Stimulated activated CD4-positive, alpha-beta T cell treated with anti-CD3 and anti-CD28 coated beads, Interleukin-12 subunit alpha, Interleukin-12 subunit beta, amount 100 ng/mL, for 24 hours (primary cell): ENCODE results near the gene LRBA.
"Not testable (repeated sequence)": the region's sequence is repeated elsewhere in the genome, so short reads cannot be mapped to it uniquely, and the experiment has no call there.

ENCODE experiments used
- DNase-seq, 2 experiments: peaks; one replicate each; pipeline ENCODE4 v3.0.0-alpha.2; 2020; ENCODE audit warnings: low read depth in 2 of 2

The LRBA gene

DNA sequence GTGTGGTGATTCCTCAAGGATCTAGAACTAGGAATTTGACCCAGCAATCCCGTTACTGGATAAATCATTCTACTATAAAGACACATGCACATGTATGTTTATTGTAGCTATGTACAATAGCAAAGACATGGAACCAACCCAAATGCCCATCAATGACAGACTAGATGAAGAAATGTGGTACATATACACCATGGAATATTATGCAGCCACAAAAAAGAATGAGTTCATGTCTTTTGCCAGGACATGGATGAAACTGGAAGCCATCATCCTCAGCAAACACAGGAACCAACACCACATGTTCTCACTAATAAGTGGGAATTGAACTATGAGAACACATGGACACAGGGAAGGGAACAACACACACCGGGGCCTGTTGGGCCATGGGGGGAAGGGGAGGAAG is 450.1 kb downstream of the LRBA start:
- DNase-seq: not testable (repeated sequence)

DNA sequence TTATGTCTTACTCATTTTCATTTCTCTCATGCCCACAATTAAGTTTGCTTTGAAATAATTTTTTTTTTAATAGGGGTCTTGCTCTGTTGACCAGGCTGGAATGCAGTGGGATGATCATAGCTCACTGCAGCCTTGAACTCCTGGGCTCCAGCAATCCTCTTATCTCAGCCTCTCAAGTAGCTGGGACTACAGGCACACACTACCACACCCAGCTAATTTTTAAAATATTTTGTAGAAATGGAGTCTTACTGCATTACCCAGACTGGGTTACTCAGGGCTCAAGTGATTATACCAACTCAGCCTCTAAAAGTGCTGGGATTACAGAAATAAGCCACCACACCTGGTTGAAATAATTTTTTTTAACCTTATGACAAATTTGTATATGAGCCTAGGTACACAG is 452.3 kb downstream of the LRBA start:
- no peak for DNase-seq

DNA sequence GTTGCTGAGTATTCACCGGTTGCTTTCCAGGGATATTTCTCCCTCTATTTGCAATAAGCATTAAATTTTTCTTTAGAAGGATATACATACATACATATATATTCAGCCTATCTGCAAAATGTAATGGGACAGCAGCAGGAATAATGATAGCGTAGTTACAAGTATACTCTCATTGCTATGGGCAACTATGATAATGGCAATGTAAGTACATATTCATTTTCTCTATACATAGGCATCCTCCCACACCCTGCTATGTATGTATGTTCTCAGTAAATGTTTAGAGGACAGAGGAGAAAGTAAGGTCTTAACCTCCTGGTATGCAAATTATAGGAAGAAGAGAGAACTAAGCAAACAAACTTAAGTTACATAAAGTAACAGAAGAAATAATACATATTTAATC is 452.8 kb downstream of the LRBA start:
- no peak for DNase-seq

DNA sequence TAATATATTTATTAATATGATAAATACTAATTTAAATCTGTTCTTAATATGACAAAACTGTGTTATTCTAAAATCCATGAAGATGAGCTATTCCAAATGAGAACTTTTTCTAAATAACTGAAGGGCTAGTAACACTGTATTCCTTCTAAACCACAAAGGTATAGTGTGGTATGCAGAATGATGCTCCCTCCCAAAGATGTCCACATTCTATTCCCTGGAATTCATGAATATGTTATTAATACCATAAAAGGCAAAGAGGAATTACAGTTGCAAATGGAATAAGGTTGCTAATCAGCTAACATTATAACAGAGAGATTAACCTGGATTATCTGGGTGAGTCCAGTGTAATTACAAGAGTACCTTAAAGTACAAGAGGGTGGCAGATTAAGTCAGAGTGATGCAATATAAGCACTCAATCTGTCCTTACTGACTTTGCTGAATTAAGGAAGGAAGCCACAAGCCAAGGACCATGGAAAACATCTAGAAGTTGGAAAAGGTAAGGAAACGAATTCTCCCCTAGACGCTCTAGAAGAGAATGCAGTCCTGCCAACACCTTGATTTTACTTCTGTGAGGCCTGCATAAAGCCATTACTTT is 453.8 kb downstream of the LRBA start:
- DNase-seq: no peak

DNA sequence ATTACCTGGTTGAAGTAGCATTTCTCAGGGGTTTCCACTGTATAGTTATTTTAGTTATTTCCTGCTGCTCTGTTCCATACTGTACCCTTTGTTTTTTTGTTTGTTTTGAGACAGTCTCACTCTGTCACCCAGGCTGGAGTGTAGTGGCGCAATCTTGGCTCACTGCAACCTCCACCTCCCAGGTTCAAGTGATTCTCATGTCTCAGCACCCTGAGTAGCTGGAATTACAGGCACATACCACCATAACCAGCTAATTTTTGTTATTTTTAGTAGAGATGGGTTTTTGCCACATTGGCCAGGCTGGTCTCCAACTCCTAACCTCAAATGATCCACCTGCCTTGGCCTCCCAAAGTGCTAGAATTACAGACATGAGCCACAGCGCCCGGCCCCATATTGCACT is 457.3 kb downstream of the LRBA start:
- DNase-seq: not testable (repeated sequence)

DNA sequence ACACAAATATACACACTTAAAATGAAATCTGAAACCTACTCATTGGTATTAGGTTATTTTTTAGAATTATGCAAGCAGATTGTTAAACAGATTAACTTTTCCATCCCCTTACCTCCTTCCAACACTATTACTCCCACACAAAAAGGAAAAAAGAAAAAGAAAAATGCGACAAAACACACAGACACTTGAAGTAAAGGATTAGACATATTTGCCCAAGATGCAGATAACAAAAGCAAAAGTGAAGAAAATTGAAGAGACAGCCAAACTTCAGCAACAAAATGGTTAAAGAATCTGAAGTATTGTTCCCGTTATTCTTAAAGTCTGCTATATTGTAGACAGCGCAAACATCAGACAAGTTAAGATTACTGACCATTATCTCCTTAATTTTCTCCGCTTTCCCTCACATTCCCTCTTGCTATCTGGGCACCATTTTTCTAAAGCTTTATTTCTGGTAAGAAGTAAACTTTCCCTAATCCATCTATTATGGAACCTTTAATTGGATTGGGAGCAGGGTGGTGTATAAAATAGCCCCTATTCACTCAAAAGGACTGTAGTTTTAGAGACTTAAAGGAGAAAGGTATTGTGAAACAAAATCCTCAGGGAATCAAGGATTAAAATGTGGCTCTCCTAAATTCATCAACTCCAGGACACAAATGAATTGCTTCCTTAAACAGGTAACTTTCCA is 467.8 kb downstream of the LRBA start:
- DNase-seq: no peak

DNA sequence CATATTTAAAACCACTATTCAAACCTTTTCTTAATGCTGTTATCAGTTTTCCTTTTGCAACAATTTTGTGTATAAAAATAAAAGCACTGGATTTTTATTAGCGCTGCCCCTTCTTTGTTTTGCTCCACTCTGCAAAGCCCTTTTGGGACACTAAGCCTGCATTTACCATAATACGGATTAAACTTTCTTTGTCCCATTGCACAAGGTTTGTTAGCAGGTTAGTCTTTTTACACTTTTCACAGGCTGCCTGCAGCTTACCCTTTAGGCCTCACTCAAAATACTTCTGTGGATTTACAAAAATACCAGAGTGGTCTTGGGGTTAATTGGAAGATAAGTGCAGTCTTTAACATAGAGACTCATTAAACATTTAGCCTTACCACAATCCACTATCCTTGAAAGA is 468.8 kb downstream of the LRBA start:
- no peak for DNase-seq

DNA sequence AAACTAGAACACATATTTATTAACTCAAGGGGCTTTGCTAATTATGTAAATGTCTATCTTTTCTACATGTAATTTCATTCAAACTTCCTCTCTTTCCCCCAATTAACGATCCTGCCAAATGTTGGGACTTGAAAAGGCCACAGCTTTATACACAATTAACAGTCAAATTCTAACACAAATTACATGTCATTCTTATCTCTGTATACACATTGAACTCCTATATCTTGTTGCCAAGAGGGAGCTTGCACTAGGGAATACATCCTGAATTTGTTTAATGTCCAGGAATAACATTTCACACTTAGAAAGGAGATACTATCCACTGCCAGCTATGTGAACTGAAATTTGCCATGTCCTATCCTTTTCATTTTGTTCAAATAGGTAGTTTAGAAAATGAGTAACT is 472.0 kb downstream of the LRBA start:
- DNase-seq: no peak

DNA sequence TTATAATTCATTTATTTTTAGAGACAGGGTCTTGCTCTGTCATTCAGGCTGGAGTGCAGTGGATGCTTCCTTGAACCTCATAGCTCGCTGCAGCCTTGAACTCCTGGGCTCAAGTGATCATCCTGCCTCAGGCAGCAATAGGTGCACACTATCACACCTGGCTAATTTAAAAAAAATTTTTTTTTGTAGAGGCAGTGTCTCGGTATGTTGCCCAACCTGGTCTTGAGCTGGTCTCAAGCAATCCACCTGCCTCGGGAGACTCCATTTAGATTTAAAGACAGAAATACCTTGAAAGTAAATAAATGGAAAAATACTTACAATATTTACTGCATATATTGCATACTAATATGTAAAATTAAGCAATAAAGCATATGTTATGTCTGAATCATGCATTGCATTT is 473.4 kb downstream of the LRBA start:
- DNase-seq: no peak

DNA sequence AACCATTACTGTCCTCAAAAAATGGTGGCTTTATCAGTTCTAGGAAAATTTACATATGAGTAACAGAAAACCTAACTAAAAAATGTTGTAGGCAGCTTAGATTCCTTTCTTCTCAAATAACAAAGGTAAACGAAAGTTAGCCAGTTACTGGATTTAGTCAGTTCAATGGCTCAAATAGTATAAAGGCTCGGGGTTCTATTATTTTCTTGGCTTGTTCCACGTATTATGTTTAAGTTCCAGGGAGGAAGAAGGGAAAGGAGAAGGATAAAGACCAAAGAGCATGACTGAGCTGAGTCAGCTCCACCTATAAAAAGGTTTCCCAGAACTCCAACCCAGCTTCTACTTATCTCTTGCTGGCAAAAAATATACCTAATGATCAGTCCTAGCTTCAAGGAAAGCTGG is 474.1 kb downstream of the LRBA start:
- DNase-seq: no peak

DNA sequence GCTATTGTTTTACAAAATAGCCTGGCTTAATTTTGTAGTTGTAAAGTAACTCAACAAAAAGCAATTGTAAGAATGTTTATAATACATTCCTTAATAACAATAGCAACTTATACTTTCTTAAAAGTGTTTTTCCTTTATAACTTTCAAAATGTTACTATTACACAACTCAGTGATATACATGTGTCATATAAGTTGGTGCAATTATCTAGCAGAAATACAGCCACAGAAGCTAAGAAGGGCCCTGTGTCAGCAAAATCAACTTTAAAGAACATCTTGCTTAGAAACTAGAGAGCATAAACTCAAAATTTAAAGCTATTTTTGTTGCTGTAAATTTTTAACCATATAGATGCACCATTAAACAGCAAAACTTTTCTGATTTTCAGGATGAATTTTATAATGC is 474.5 kb downstream of the LRBA start:
- DNase-seq: no peak

DNA sequence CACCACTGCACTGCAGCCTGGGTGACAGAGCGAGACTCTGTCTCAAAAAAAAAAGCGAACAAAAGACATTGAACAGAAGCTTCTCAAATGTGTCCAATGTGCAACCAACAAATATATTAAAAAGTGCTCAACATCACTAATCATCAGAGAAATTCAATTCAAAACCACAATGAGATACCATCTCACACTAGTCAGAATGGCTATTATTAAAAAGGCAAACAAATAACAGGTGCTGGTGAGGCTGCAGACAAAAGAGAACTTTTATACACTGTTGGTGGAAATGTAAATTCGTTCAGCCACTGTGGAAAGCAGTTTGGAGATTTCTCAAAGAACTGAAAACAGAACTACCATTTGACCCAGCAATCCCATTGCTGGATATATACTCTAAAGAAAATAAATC is 477.2 kb downstream of the LRBA start:
- DNase-seq: not testable (repeated sequence)

DNA sequence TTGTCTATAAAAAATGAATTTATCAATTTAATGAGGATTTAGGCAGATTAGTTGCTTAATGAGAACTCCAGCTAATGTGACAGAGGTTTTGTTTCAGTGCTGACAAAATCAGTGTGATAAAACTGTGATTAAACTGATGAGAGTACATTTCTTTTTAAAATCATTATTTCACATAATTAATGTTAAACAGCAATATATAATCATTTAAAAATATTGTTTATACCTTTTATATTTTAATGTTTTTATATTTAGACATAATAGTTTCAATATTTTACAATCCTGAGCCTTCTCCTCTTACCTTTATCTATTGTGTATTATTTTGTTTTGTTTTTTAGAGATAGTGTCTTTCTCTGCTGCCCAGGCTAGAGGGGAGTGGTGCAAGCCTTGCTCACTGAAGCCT is 480.3 kb downstream of the LRBA start:
- DNase-seq: no peak

DNA sequence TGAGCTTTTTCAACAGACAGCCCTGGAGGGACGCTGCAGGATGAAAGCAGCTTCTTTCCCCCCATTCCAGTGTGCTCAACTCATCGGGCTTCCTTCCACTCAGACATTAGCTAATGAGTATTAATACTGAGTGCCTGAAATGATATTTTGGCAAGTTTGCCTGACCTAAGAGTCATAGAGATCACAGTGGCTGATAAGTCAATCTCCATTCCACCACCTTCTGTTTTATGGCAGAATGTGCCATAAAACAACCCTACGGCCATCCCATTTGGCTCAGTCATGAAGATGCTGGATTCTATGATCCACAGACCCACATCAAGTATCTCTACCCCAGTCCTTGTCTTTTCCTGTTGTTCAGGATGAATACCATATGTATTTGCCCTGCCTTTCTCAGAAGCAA is 481.4 kb downstream of the LRBA start:
- no peak for DNase-seq

DNA sequence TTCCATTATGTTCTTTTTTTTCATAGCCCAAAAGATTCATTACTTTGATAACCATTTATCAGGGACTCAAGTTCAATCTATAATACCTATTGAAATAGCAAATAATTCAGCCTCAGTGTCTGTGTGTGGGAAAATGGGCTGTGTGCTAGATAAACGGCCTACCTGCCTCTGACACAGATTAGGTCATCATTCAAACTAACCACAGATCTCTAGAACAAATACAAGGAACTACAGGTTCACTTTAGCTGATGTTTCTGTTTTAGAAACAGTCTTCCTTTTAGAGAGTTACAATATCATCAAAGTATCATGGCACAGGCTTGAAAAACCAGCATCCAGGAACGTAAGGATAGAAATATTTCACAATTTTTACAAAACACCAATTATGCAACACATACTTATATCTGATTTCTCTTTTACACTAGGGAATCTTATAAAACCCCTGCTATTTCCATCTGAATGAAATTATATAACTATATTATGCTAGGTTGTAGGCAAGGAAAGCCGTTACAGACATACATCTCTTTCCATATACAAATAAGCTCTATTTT is 489.7 kb downstream of the LRBA start:
- DNase-seq: no peak

DNA sequence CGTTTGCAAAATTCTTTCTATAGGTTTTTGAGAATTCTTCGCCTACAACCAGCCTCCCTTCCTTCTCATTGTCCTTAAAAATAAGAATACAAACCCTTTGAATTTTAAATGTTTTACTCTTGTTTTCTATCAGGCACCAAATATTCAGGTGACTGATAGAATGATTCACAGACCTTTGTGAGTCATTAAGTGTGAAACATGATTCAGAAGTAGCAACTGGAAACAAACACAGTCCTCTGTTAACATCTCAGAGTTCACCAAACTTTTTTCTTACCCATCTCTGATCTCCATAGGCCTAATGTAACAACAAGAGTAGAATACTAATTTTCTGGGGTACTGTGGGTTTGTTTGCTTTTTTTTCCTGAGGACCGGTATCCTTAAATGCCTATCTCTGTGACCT is 496.5 kb downstream of the LRBA start:
- DNase-seq: no peak

DNA sequence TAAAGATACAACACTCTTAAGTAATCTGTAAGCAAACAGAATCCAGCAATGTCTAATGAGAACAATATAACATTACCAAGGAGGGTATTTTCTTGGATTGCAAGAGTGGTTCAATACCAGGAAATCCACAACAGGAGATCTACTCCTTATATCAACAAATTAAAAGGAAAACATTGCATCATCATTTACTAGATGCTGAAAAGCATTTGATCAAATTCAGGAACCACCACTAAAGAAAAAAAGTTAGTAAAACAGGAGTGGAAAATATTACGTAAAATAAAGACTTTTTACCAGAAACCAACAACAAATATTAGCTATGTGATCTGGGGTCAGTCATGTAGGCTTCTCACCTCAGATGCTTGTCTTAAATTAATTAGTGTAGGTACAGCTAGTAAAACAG is 499.9 kb downstream of the LRBA start:
- no peak for DNase-seq

DNA sequence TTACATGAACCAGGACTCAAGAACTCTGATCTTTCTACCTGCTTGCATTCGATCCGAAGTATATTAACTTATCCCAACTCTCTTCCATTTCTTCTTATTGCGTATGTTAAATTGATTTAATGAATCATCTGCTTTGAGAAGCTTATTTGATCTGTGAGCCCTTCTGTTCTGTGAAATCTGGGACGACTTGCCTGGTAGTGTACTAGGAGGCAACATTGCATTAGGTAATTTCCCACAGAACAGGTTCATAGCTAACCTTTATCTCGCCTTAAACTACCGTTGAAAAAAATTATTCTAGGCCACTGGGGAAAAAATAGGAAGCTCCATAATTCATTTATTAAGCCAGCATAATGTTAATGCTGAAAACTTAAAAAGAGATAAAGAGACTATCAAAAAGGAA is 500.4 kb downstream of the LRBA start:
- DNase-seq: no peak

DNA sequence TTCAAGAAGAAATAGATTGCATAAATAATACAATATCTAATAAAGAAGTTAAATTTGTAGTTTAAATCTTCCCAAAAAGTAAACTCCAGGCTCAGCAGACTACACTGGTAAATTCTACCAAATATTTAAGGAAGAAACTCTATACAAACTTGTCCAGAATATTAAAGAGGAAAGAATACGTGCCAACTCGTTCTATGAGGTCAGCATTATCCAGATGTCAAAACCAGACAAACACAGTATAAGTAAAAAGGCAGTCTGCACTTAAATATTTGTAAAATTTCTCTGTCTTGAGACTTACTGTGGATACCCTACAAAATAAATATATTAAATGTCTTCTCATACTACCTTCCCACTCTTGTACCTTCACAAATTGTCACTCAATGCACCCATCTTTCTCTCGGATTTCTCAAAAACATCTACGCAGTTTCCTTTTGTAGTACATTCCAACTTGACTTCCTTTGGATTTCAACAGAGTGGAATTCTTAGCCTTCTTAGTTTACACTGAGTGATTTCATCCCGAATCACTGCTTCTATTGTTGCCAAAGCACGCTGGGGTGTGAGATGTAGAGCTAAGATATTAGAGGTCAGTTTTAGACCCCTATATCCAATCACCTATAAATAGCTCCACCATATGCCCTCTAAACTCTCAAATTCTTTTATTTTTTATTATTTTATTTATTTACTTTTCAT is 504.8 kb downstream of the LRBA start:
- DNase-seq: no peak

DNA sequence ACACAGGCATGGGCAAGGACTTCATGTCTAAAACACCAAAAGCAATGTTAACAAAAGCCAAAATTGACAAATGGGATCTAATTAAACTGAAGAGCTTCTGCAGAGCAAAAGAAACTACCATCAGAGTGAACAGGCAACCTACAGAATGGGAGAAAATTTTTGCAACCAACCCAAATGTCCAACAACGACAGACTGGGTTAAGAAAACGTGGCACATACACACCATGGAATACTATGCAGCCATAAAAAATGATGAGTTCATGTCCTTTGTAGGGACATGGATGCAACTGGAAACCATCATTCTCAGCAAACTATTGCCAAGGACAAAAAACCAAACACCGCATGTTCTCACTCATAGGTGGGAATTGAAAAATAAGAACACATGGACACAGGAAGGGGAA is 507.4 kb downstream of the LRBA start:
- not testable (repeated sequence) for DNase-seq

DNA sequence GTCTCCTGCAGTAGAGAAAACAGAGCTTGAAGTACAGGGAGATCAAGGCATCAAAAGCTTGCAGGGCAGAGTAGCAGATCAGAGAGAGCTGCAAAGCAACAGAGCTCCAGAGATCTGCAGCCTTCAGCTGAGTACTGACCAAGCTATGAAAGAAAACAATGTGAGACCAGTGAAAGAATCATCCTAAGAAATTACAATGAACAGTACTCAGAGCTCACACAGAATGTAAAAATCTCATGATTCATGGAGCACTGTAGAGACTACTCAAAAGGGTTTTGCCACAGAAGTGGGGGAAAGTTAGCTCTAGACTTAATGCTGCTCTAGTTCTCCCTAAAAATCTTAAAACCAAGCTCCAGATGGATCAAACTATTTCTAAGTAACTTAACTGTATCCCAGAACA is 513.1 kb downstream of the LRBA start:
- DNase-seq: no peak

DNA sequence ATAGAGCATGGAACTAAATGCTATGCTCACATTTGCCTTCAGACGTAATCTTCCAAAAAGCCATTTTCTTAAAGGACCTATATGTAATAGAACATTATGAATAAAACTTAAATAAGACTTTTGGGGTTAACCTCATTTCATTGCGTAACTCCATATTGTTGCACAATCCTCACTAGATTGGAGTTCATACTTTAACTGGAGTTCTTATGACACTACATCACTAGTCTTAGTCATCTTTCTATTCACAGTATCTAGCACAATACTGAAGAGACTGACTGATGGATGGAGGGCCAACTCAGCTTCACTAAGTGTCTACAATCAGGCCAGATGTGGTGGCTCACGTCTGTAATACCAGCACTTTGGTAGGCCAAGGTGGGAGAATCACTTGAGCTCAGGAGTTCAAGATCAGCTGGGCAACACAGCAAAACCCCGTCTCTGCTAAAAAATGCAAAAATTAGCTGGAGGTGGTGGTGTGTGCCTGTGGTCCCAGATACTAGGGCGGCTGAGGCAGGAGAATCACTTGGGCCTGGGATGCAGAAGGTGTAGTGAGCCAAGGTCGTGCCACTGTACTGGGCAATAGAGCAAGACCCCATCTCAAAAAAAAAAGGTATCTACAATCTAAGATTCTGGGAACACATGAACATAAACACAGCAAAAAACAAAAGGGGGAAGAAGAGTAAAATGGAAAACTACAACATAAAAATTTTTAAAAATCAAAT is 513.9 kb downstream of the LRBA start:
- no peak for DNase-seq
